GM21737 (cell line): ENCODE results near the gene MPZL1.

ENCODE experiments used
- ATAC-seq: cut with Tn5 transposase; IDR thresholded peaks from one replicate; pipeline ENCODE4 v1.9.1; 2021; ENCODE audit warnings: mild to moderate bottlenecking, moderate library complexity; ENCODE audit not compliant: unreplicated experiment

MPZL1 gene

GRCh38 chr1:167694691-167695090, 27.1 kb upstream of the MPZL1 start:
- no peak for ATAC-seq

- ATAC-seq, result no peak
Measured at GRCh38 chr1:167695147-167695546, 26.6 kb upstream of the MPZL1 start.

- no peak for ATAC-seq
Measured at GRCh38 chr1:167695756-167696561, 25.8 kb upstream of the MPZL1 start.

GRCh38 chr1:167697667-167698141, 24.1 kb upstream of the MPZL1 start:
- no peak for ATAC-seq

- ATAC-seq, result no peak
Measured at GRCh38 chr1:167698313-167698712, 23.5 kb upstream of the MPZL1 start.

GRCh38 chr1:167701510-167701909, 20.3 kb upstream of the MPZL1 start:
- ATAC-seq, result no peak

- no peak for ATAC-seq
Measured at GRCh38 chr1:167703557-167703956, 18.2 kb upstream of the MPZL1 start.

GRCh38 chr1:167704715-167705114, 17.1 kb upstream of the MPZL1 start:
- ATAC-seq, result no peak

GRCh38 chr1:167705250-167705649, 16.5 kb upstream of the MPZL1 start:
- ATAC-seq, result no peak

GRCh38 chr1:167706363-167706762, 15.4 kb upstream of the MPZL1 start:
- no peak for ATAC-seq

- ATAC-seq, result no peak
Measured at GRCh38 chr1:167706931-167707877, 14.6 kb upstream of the MPZL1 start.

GRCh38 chr1:167707942-167708341, 13.8 kb upstream of the MPZL1 start:
- ATAC-seq, result no peak

- peak; percentile 37 for ATAC-seq
Measured at GRCh38 chr1:167708940-167709389, 12.8 kb upstream of the MPZL1 start.

- no peak for ATAC-seq
Measured at GRCh38 chr1:167710836-167711235, 10.9 kb upstream of the MPZL1 start.

- ATAC-seq, result no peak
Measured at GRCh38 chr1:167711797-167712196, 10.0 kb upstream of the MPZL1 start.

- ATAC-seq, result no peak
Measured at GRCh38 chr1:167713330-167714081, 8.3 kb upstream of the MPZL1 start.

GRCh38 chr1:167714098-167714438, 7.7 kb upstream of the MPZL1 start:
- ATAC-seq, result peak; percentile 47

- peak; percentile 44 for ATAC-seq
Measured at GRCh38 chr1:167714439-167715156, 7.2 kb upstream of the MPZL1 start.

- peak; percentile 46 for ATAC-seq
Measured at GRCh38 chr1:167715157-167715999, 6.4 kb upstream of the MPZL1 start.

- no peak for ATAC-seq
Measured at GRCh38 chr1:167716000-167716271, 5.8 kb upstream of the MPZL1 start.
